ENCODE measurements around the gene GRIN2A.

GRIN2A gene

DNA sequence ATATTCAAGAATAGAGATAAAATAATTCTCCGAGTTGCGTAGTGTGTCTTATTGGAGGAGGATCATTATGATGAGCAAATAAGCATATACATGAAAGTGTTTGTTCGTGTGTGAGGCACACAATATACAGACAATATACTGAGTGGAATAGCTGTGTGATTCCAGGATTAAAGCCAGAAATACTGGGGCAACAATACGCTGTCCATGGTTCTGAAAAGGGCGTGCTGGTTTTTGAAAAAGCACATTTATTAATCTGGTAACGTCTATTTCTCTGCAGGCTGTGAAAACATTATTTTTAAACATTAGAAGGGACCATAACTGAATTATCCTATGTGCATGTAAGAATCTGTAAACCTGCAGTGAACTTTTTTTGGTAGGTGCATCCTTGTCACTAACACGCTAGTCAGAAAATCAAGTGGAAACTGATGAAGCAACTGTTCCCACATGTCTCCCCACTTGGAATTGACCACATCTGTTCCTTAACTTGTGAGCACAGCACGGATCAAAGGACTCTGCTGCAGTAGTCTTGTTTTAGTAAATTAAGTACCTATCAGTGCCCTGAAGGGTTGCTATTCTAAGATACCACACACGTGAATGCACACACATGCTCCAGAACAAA lies 346.0 kb downstream of the GRIN2A start:
- H3K9me3 ChIP-seq (ENCODE audit: control insufficient read depth, low read length) = no peaks in the 10 kb centered on the region
- H3K27me3 ChIP-seq (replicated peaks; ENCODE audit: control insufficient read depth, insufficient read depth, low read length, poor library complexity, severe bottlenecking) = no peaks in the 10 kb centered on the region
- H3K36me3 ChIP-seq (ENCODE audit: control insufficient read depth, insufficient read depth, low read length) = no peaks in the 10 kb centered on the region
- DNase-seq = no peak
- no peak overlapping the region for H3K27ac ChIP-seq (ENCODE audit: insufficient read depth, low read length, poor library complexity, severe bottlenecking)
- no peaks in the 10 kb centered on the region for H3K4me1 ChIP-seq (ENCODE audit: control insufficient read depth, insufficient read depth, low read length, poor library complexity, severe bottlenecking)
- H3K4me3 ChIP-seq (ENCODE audit: insufficient read depth, low read depth, low read length, poor library complexity, severe bottlenecking) = no peak overlapping the region

DNA sequence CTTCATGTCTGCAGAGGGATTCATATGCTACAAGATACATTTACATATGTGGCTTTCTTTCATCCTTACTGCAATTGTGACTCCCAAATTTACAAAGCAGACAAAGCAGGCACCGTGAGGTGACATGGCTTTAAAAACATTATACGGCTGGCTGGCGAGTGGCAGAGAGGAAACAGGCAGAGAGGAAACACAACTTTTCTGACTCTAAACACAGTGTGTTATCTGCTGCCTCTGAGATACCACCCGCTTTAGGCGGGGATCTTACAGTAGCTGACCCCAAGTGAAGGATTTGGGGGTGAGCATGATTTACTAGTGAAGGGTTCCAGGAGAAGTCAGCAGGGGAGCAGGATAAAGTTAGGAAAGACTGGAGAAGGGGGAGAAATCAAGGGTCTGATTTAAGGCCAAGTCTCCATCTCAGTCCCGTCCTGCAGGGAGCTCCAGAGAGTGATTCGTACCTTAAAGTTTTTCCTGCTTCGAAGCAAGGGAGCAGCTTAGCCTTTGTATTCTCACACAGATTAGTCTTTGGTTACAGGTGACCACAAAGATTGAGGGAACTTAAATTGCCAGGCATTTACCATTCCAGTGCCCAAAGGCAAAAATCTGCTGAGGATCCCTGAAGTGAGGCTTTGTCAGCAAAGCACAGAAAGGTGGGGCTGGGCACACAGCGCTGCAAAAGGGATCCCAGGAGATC lies 355.0 kb downstream of the GRIN2A start:
- Histone ChIP-seq H3K4me1 (ENCODE audit: control insufficient read depth, insufficient read depth, low read length, poor library complexity, severe bottlenecking) (no peaks in the 10 kb centered on the region), H3K36me3 (ENCODE audit: control insufficient read depth, insufficient read depth, low read length) (no peaks in the 10 kb centered on the region)

DNA sequence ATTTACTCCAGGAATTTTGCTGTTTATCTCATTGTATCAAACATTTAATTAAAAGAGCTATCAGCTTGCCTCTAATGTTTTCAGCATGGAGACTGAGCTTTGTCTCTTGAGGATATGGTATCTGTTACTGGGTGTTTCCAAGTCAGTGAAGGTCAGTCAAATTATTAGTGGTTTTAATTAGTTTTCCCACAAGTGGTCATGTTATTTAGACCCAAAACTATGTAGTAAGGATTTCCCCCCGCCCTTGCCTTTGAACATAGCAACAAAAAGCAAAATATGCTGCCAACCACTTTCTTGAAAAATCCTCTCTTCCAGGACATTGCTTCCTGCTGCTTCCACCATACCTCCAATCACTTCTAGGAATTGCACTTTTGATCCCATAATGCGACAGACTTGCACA lies 355.6 kb downstream of the GRIN2A start:
- Histone ChIP-seq H3K36me3 (ENCODE audit: control insufficient read depth, insufficient read depth, low read length) (no peaks in the 10 kb centered on the region), H3K4me3 (ENCODE audit: insufficient read depth, low read depth, low read length, poor library complexity, severe bottlenecking) (no peak overlapping the region), H3K4me1 (ENCODE audit: control insufficient read depth, insufficient read depth, low read length, poor library complexity, severe bottlenecking) (no peaks in the 10 kb centered on the region), H3K27me3 (replicated peaks; ENCODE audit: control insufficient read depth, insufficient read depth, low read length, poor library complexity, severe bottlenecking) (no peaks in the 10 kb centered on the region), H3K9me3 (ENCODE audit: control insufficient read depth, low read length) (no peaks in the 10 kb centered on the region), H3K27ac (ENCODE audit: insufficient read depth, low read length, poor library complexity, severe bottlenecking) (no peak overlapping the region)
- no peak for DNase-seq

More for the DNA sequence above, 355.0 kb downstream of the GRIN2A start:
- Histone ChIP-seq H3K4me3 (ENCODE audit: insufficient read depth, low read depth, low read length, poor library complexity, severe bottlenecking) (no peak overlapping the region), H3K27ac (ENCODE audit: insufficient read depth, low read length, poor library complexity, severe bottlenecking) (no peak overlapping the region), H3K9me3 (ENCODE audit: control insufficient read depth, low read length) (no peaks in the 10 kb centered on the region), H3K27me3 (replicated peaks; ENCODE audit: control insufficient read depth, insufficient read depth, low read length, poor library complexity, severe bottlenecking) (no peaks in the 10 kb centered on the region)
- DNase-seq = no peak

DNA sequence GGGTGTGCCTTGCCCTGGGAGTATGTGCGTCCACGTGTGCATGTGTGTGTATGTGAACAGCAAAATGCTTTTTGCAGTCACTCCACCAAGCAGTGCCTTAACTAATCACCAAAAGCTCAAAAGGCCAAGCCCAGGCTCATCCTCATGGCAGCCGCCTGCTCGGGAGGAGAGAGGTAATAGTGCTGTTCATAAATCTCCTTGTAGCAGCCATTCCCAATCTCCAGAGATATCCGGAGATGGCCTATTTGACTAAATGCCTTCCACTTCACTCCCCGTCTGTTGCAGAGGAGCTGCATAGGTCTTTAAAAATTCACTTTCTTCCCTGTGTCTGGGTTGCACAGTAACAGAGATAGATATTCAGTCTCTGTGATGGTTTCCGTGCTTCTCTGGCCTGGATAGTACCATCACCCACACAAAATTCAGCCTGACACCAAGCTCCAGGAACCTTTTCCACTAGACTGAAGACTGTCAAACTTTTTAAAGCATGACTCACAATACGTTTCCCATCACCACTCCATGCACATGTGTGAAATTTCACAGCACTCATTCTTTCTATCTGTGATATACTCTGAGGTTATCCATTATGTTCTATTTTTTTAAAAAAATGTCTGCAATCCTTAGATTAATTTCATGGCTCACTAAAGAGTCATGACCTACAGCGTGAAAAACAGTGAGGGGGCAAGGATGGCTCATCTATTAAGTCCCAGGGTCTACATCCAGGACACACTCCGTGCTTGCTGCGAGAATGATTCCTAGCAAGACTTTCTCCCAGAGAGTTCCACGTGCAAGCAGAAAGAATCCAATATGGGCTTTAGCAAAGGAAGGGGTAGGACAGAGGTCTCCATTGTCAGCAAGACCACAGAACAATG lies 357.8 kb downstream of the GRIN2A start:
- no peak for DNase-seq
- no peak overlapping the region for H3K27ac ChIP-seq (ENCODE audit: insufficient read depth, low read length, poor library complexity, severe bottlenecking)
- H3K27me3 ChIP-seq (replicated peaks; ENCODE audit: control insufficient read depth, insufficient read depth, low read length, poor library complexity, severe bottlenecking) = no peaks in the 10 kb centered on the region
- H3K36me3 ChIP-seq (ENCODE audit: control insufficient read depth, insufficient read depth, low read length) = no peaks in the 10 kb centered on the region
- no peak overlapping the region for H3K4me3 ChIP-seq (ENCODE audit: insufficient read depth, low read depth, low read length, poor library complexity, severe bottlenecking)
- H3K9me3 ChIP-seq (ENCODE audit: control insufficient read depth, low read length) = no peaks in the 10 kb centered on the region
- no peaks in the 10 kb centered on the region for H3K4me1 ChIP-seq (ENCODE audit: control insufficient read depth, insufficient read depth, low read length, poor library complexity, severe bottlenecking)

DNA sequence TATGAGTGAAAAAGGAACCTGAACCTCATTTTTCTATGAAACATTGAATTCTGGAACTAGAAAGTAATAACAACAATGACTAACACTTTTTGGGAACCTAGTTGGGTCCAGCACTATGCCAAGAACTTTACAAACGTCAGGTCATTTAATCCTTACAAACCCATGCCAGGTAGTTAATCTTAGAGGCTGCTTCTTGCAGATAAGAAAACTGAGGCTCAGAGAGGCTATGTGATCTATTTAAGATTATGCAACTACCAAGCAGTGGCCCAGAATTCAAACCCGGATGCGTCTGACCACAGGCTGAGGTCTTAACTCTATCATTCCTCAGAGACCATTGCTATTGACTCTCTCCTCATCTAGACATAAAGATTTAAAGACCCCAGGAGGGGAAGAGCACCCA lies 358.7 kb downstream of the GRIN2A start:
- no peak for DNase-seq
- no peaks in the 10 kb centered on the region for H3K9me3 ChIP-seq (ENCODE audit: control insufficient read depth, low read length)
- no peaks in the 10 kb centered on the region for H3K27me3 ChIP-seq (replicated peaks; ENCODE audit: control insufficient read depth, insufficient read depth, low read length, poor library complexity, severe bottlenecking)
- no peak overlapping the region for H3K27ac ChIP-seq (ENCODE audit: insufficient read depth, low read length, poor library complexity, severe bottlenecking)
- no peaks in the 10 kb centered on the region for H3K36me3 ChIP-seq (ENCODE audit: control insufficient read depth, insufficient read depth, low read length)
- no peak overlapping the region for H3K4me3 ChIP-seq (ENCODE audit: insufficient read depth, low read depth, low read length, poor library complexity, severe bottlenecking)
- no peaks in the 10 kb centered on the region for H3K4me1 ChIP-seq (ENCODE audit: control insufficient read depth, insufficient read depth, low read length, poor library complexity, severe bottlenecking)

DNA sequence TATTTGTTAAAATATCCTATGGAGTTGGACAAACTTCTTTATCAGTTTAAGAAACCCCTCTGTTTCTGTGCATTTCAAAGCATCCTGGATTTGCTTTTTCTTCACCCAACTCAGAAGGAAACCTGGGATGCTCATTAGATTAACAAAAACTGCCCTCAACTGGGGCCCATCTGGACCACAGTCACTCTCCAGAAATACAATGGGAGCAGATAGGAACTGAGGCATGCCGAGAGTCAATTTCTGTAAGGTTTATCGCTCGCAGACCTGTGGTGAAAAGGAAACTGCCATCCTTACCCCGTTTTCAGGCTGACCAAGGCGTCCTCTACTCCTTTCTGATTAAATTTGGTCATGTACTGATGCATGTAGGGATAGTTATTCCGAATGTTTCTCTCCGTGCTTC lies 360.3 kb downstream of the GRIN2A start:
- DNase-seq = no peak
- H3K4me1 ChIP-seq (ENCODE audit: control insufficient read depth, insufficient read depth, low read length, poor library complexity, severe bottlenecking) = no peaks in the 10 kb centered on the region
- no peaks in the 10 kb centered on the region for H3K9me3 ChIP-seq (ENCODE audit: control insufficient read depth, low read length)

DNA sequence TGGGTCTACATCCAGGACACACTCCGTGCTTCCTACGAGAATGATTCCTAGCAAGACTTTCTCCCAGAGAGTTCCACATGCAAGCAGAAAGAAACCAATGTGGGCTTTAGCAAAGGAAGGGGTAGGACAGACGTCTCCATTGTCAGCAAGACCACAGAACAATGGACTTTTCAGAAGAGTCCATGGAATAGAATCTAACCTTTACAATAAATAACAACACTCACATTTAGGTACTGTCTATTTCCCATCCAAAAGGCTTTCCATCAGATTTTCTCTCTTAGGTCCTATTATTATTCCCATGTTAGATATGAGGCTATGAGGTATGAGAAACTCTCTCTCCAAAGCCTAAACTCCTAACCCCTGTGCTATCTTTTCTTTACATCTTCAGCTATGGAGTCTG lies 360.9 kb downstream of the GRIN2A start:
- Histone ChIP-seq H3K27me3 (replicated peaks; ENCODE audit: control insufficient read depth, insufficient read depth, low read length, poor library complexity, severe bottlenecking) (no peaks in the 10 kb centered on the region), H3K36me3 (ENCODE audit: control insufficient read depth, insufficient read depth, low read length) (no peaks in the 10 kb centered on the region), H3K4me3 (ENCODE audit: insufficient read depth, low read depth, low read length, poor library complexity, severe bottlenecking) (no peak overlapping the region), H3K9me3 (ENCODE audit: control insufficient read depth, low read length) (no peaks in the 10 kb centered on the region), H3K4me1 (ENCODE audit: control insufficient read depth, insufficient read depth, low read length, poor library complexity, severe bottlenecking) (no peaks in the 10 kb centered on the region), H3K27ac (ENCODE audit: insufficient read depth, low read length, poor library complexity, severe bottlenecking) (no peak overlapping the region)
- no peak for DNase-seq

More for the DNA sequence above, 360.3 kb downstream of the GRIN2A start:
- Histone ChIP-seq H3K27ac (ENCODE audit: insufficient read depth, low read length, poor library complexity, severe bottlenecking) (no peak overlapping the region), H3K4me3 (ENCODE audit: insufficient read depth, low read depth, low read length, poor library complexity, severe bottlenecking) (no peak overlapping the region), H3K27me3 (replicated peaks; ENCODE audit: control insufficient read depth, insufficient read depth, low read length, poor library complexity, severe bottlenecking) (no peaks in the 10 kb centered on the region), H3K36me3 (ENCODE audit: control insufficient read depth, insufficient read depth, low read length) (no peaks in the 10 kb centered on the region)

DNA sequence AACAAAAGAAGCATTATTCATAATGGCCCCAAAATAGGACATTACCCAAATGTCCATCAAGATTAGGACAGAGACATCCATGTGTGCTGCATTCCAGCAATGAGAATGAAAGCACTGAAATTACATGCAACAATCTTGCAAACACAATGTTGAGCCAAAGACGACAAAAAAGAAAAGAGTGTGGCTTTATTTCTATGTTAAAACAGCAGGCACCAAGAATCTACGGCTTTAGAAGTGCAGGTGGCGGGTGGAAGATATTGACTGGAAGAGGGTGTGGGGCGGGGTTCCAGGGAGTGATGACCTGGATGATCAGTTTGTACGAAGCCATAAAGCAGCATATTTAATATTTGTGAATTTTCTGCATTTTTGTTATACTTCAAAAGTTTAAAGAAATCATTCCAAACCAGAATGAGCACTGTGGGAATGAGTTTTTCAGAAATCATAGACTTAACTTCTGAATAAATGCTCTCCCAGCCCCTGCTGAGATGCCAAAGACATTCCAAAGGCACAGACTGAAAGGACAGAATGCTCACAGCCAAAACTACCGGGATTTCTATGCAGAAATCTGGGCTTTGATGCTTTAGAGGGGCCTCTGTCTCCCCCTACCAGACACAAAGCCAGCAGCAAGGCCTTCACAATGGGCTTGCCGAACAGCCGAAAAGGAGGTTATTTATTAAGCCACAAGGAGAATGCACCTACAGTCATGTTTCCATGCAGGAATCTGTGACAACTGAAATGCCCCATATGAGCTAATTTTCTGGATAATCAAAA lies 361.6 kb downstream of the GRIN2A start:
- no peaks in the 10 kb centered on the region for H3K4me1 ChIP-seq (ENCODE audit: control insufficient read depth, insufficient read depth, low read length, poor library complexity, severe bottlenecking)
- H3K27ac ChIP-seq (ENCODE audit: insufficient read depth, low read length, poor library complexity, severe bottlenecking) = no peak overlapping the region
- no peak for DNase-seq

DNA sequence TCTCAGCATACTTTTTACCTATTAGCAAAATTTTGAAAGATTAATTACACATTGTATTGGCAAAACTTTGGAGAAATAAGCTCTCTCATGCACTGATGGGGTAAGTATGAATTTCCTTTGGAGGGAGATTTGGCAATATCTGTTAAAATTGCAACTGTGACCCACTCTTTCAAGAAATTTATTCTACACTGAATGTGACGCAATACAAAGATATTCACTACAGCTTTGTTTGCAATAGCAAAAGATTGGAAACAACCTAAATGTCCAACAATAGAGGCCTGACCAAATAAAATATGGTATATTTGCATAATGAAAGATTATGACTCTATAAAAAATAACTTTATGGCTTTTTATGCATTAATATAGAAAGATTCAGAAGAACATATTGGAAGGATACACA lies 363.5 kb downstream of the GRIN2A start:
- Histone ChIP-seq H3K27ac (ENCODE audit: insufficient read depth, low read length, poor library complexity, severe bottlenecking) (no peak overlapping the region), H3K9me3 (ENCODE audit: control insufficient read depth, low read length) (no peaks in the 10 kb centered on the region), H3K4me1 (ENCODE audit: control insufficient read depth, insufficient read depth, low read length, poor library complexity, severe bottlenecking) (no peaks in the 10 kb centered on the region), H3K27me3 (replicated peaks; ENCODE audit: control insufficient read depth, insufficient read depth, low read length, poor library complexity, severe bottlenecking) (no peaks in the 10 kb centered on the region), H3K36me3 (ENCODE audit: control insufficient read depth, insufficient read depth, low read length) (no peaks in the 10 kb centered on the region), H3K4me3 (ENCODE audit: insufficient read depth, low read depth, low read length, poor library complexity, severe bottlenecking) (no peak overlapping the region)
- DNase-seq = no peak

More for the DNA sequence above, 361.6 kb downstream of the GRIN2A start:
- H3K36me3 ChIP-seq (ENCODE audit: control insufficient read depth, insufficient read depth, low read length) = no peaks in the 10 kb centered on the region
- H3K4me3 ChIP-seq (ENCODE audit: insufficient read depth, low read depth, low read length, poor library complexity, severe bottlenecking) = no peak overlapping the region
- no peaks in the 10 kb centered on the region for H3K9me3 ChIP-seq (ENCODE audit: control insufficient read depth, low read length)
- H3K27me3 ChIP-seq (replicated peaks; ENCODE audit: control insufficient read depth, insufficient read depth, low read length, poor library complexity, severe bottlenecking) = no peaks in the 10 kb centered on the region
